ENCODE results near the gene OLFM1. TPM values are rescaled to one million over a fixed set of nuclear protein-coding genes. Genes with fewer than 3 reads are reported as not detected.

OLFM1 gene
- total RNA-seq, 1 experiment from 2014 or later: not detected

- H2AFZ ChIP-seq: no peak overlapping the region
- BruUV-seq (replicated peaks): no TSS peak
Measured at GRCh38 chr9:135095470-135096407, 8.3 kb downstream of the OLFM1 start.

DNA sequence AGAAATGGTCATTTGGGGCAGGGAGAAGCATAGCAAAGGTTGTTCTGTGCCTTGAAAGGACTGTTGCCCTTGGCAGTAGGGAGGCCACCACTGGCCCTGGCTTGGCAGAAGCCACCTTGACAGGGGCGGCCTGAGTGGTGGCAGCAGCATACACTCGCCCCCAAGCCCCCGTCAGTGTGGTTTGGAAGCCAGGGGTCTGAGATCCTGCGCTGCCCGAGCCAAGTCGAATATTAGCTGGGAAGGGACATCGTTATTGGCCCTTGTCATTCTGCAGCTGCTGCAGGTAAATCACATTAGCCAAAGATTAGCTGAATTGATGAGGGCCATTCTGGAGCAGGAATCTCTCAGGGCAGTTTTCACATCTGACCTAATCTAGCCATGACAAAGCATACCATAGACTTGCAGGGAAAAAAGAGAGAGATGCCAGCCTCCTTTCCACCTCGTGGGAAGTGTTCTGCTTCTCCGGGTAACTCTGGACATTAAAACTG is 9.0 kb downstream of the OLFM1 start:
- Histone ChIP-seq H2AFZ (no peak overlapping the region), H3K4me1 (replicated peaks; ENCODE audit: insufficient read depth) (no peaks in the 10 kb centered on the region), H3K79me2 (ENCODE audit: low read depth) (no peaks in the 10 kb centered on the region), H3K36me3 (ENCODE audit: low read depth) (no peaks in the 10 kb centered on the region), H4K20me1 (ENCODE audit: insufficient read depth) (peaks cover 8% of the 10 kb centered on the region; the same call in 1 of the 2 replicates), H3F3A (ENCODE audit: insufficient read depth, low read depth) (no peaks in the 10 kb centered on the region), H3K27me3 (ENCODE audit: insufficient read depth, low read depth) (peaks cover 84% of the 10 kb centered on the region), H3K9me3 (ENCODE audit: insufficient read depth, low read depth) (no peaks in the 10 kb centered on the region), H3K9me2 (ENCODE audit: insufficient read depth) (no peaks in the 10 kb centered on the region), H3K27ac (no peak overlapping the region), H3K4me3 (no peak overlapping the region), H3K4me2 (no peak overlapping the region)
- no peak for DNase-seq
- TF ChIP-seq, protein P1, sequence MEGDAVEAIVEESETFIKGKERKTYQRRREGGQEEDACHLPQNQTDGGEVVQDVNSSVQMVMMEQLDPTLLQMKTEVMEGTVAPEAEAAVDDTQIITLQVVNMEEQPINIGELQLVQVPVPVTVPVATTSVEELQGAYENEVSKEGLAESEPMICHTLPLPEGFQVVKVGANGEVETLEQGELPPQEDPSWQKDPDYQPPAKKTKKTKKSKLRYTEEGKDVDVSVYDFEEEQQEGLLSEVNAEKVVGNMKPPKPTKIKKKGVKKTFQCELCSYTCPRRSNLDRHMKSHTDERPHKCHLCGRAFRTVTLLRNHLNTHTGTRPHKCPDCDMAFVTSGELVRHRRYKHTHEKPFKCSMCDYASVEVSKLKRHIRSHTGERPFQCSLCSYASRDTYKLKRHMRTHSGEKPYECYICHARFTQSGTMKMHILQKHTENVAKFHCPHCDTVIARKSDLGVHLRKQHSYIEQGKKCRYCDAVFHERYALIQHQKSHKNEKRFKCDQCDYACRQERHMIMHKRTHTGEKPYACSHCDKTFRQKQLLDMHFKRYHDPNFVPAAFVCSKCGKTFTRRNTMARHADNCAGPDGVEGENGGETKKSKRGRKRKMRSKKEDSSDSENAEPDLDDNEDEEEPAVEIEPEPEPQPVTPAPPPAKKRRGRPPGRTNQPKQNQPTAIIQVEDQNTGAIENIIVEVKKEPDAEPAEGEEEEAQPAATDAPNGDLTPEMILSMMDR (conservative IDR thresholded peaks at IDR 0.05): no peak
- no peak for TF ChIP-seq EZH2 (IDR thresholded peaks at IDR 0.05; ENCODE audit: low read depth)
- intact Hi-C loops (cut with micrococcal nuclease; ENCODE audit: unreplicated experiment): no loop called here
- no TSS peak for BruUV-seq (replicated peaks)
- ChIA-PET CTCF (no interaction called here), POLR2A (ENCODE audit: unreplicated experiment) (no interaction called here)

More at GRCh38 chr9:135095470-135096407, 8.3 kb downstream of the OLFM1 start:
- Histone ChIP-seq H3F3A (ENCODE audit: insufficient read depth, low read depth) (no peaks in the 10 kb centered on the region), H3K27me3 (ENCODE audit: insufficient read depth, low read depth) (peaks cover 82% of the 10 kb centered on the region), H3K4me3 (no peak overlapping the region), H3K36me3 (ENCODE audit: low read depth) (no peaks in the 10 kb centered on the region), H3K27ac (no peak overlapping the region), H4K20me1 (ENCODE audit: insufficient read depth) (peaks cover 8% of the 10 kb centered on the region; the same call in 1 of the 2 replicates), H3K4me2 (no peak overlapping the region), H3K9me2 (ENCODE audit: insufficient read depth) (no peaks in the 10 kb centered on the region), H3K9me3 (ENCODE audit: insufficient read depth, low read depth) (no peaks in the 10 kb centered on the region), H3K79me2 (ENCODE audit: low read depth) (no peaks in the 10 kb centered on the region), H3K4me1 (replicated peaks; ENCODE audit: insufficient read depth) (no peaks in the 10 kb centered on the region)
- ChIA-PET POLR2A (ENCODE audit: unreplicated experiment) (no interaction called here), CTCF (no interaction called here)
- intact Hi-C loops (cut with micrococcal nuclease; ENCODE audit: unreplicated experiment): no loop called here
- TF ChIP-seq, protein P1 (conservative IDR thresholded peaks at IDR 0.05): no peak
- no peak for TF ChIP-seq EZH2 (IDR thresholded peaks at IDR 0.05; ENCODE audit: low read depth)
- no peak for DNase-seq

DNA sequence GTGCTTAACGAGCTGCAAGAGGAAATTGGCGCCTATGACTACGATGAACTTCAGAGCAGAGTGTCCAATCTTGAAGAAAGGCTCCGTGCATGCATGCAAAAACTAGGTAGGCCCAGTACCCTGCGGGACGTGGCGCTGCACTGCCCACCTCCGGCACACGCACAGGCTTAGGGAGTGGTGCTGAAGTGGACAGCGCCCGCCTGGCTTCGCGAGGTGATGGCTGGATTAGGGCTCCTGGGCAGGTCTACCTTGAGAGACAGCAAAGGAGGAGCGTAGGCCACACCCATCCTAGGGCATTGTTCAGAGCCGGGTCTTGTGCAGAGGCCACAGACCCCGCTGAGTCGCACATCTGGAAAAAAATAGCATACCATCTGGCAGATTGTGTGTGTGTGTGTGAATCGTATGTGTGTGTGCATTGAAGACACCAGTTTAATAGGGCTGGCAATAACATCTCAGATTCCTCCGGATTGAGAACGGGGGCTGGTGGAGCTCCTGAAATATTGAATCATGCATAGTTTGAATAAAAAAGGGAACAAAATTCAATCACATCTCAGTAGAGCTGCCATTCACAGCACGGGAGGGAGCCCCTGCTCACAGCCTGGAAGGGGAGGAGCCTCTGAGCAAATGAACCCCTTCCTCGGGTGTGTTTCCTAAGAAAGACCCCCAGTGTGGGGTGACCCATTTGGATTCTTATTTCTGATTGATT is 11.1 kb downstream of the OLFM1 start:
- ChIA-PET CTCF (no interaction called here), POLR2A (ENCODE audit: unreplicated experiment) (no interaction called here)
- no peak for TF ChIP-seq EZH2 (IDR thresholded peaks at IDR 0.05; ENCODE audit: low read depth)
- H3K27me3 ChIP-seq (ENCODE audit: insufficient read depth, low read depth): peaks cover 89% of the 10 kb centered on the region
- H3K4me1 ChIP-seq (replicated peaks; ENCODE audit: insufficient read depth): no peaks in the 10 kb centered on the region
- H3K9me3 ChIP-seq (ENCODE audit: insufficient read depth, low read depth): no peaks in the 10 kb centered on the region
- no peak overlapping the region for H3K27ac ChIP-seq
- peak in 1 of 2 experiments; percentile 13 for DNase-seq
- H4K20me1 ChIP-seq (ENCODE audit: insufficient read depth): peaks cover 8% of the 10 kb centered on the region; the same call in 1 of the 2 replicates
- no peak overlapping the region for H2AFZ ChIP-seq
- no peaks in the 10 kb centered on the region for H3F3A ChIP-seq (ENCODE audit: insufficient read depth, low read depth)
- H3K4me2 ChIP-seq: no peak overlapping the region
- no TSS peak for BruUV-seq (replicated peaks)
- H3K36me3 ChIP-seq (ENCODE audit: low read depth): no peaks in the 10 kb centered on the region
- intact Hi-C loops (cut with micrococcal nuclease; ENCODE audit: unreplicated experiment): no loop called here
- H3K79me2 ChIP-seq (ENCODE audit: low read depth): no peaks in the 10 kb centered on the region
- no peak overlapping the region for H3K4me3 ChIP-seq
- H3K9me2 ChIP-seq (ENCODE audit: insufficient read depth): no peaks in the 10 kb centered on the region

Measured in PC-9 (cell line).